K562 (cell line): ENCODE data around the gene TSC1. TPM values are rescaled to one million over a fixed set of nuclear protein-coding genes. Genes with fewer than 3 reads are reported as not detected.
A peak's percentile ranks its signal among the peaks of the same experiment; 100 is the strongest.

Experiments used
- ATF4 ChIP-seq: fragments of 450-650 bp; formaldehyde crosslinking; IDR thresholded peaks from 2 replicates; pipeline ENCODE4 v1.4.0; 2022; ENCODE audit warnings: mild to moderate bottlenecking, moderate library complexity
- BRD9 ChIP-seq: fragments of 450-650 bp; IDR thresholded peaks from 2 replicates; pipeline ENCODE4 v1.6.1; 2018; ENCODE audit warnings: low read depth; ENCODE audit not compliant: partially characterized antibody
- FOXJ2 ChIP-seq: fragments of 200-800 bp; sonication (Bioruptor generic); IDR thresholded peaks from 2 replicates; pipeline ENCODE4 v1.6.1; 2016; ENCODE audit warnings: missing genetic modification characterization, missing compliant biosample characterization
- KDM1A ChIP-seq, 2 experiments: fragments of 450-650 bp; IDR thresholded peaks; 2 replicates each; pipeline ENCODE4 v1.6.1; 2016; ENCODE audit warnings: mild to moderate bottlenecking in 2 of 2
- RBM25 ChIP-seq: fragments of 200-400 bp; formaldehyde crosslinking; IDR thresholded peaks from 2 replicates; pipeline ENCODE4 v1.6.1; 2018; ENCODE audit warnings: low read length, low read depth, moderate library complexity; ENCODE audit not compliant: severe bottlenecking
- U2AF2 ChIP-seq: fragments of 200-400 bp; formaldehyde crosslinking; optimal IDR thresholded peaks from 2 replicates; pipeline ENCODE3; 2017; ENCODE audit warnings: low read depth, mild to moderate bottlenecking, low read length
- ZNF318 ChIP-seq, 2 experiments: fragments of 450-650 bp; IDR thresholded peaks; 2 replicates each; pipeline ENCODE4 v1.6.1; 2016; ENCODE audit warnings: mild to moderate bottlenecking in 2 of 2, borderline replicate concordance in 1 of 2, low read depth in 1 of 2, moderate library complexity in 1 of 2
- polyA plus RNA-seq, 8 experiments: library from polyadenylated mRNA; depleted of rRNA in 4 of 8; stranded (reverse) in 5 of 8; unstranded in 3 of 8; fragments of >200 nt; fragmentation: Nextera tagmentation in 2 of 8; fragmentation: Illumina TruSeq in 1 of 8; extraction: Ambion mirVana in 2 of 8; extraction: Trizol in 1 of 8; gene quantifications; 2 replicates each; pipeline versions ENCODE4 v1.2.1 to v1.2.3, GENCODE V29; 2011 to 2014; ENCODE audit warnings: inconsistent platforms in 1 of 8, missing spikeins in 1 of 8
- total RNA-seq, 7 experiments: library from RNA; depleted of rRNA in 6 of 7; stranded (reverse); fragments of >200 nt in 6 of 7; fragmentation: Illumina TruSeq in 2 of 7; extraction: Trizol in 2 of 7; gene quantifications; 2 replicates each; pipeline versions ENCODE4 v1.2.1 to v1.2.3, GENCODE V29; 2011 to 2021; ENCODE audit warnings: low replicate concordance in 1 of 7

The TSC1 gene
- total and polyA plus RNA-seq, 9 of the 15 experiments (the other 6 are each of a cell fraction or from before 2014, with no cell fraction given), result 6.9 to 37.6 (median 18.6) TPM

- TF ChIP-seq ZNF318 (IDR thresholded peaks at IDR 0.05; ENCODE audit: borderline replicate concordance in 1 of 2, low read depth in 1 of 2) (no peak), BRD9 (peak; percentile 98), ATF4 (CRISPR knock-in tag) (no peak), KDM1A (IDR thresholded peaks at IDR 0.05) (peak in 1 of 2 experiments; percentile 60; a peak in 2 of 4 replicates), U2AF2 (no peak), FOXJ2 (tag) (no peak), RBM25 (peak; percentile 36)
Measured at GRCh38 chr9:132988244-132989013, 44.0 kb upstream of the TSC1 start (continued).
